CD4-positive, alpha-beta T cell (primary cell): ENCODE results near the gene P3H1. TPM values are rescaled to one million over a fixed set of nuclear protein-coding genes. Genes with fewer than 3 reads are reported as not detected.

Experiments
- ATAC-seq: fragments of 200-7000 bp; cut with Tn5 transposase; one replicate; pipeline ENCODE4 v1.10.0; 2022; ENCODE audit warnings: mild to moderate bottlenecking; ENCODE audit not compliant: poor library complexity
- CTCF ChIA-PET: fragments of 350-600 bp; sonication (Branson Sonifier 250); formaldehyde crosslinking; loops from one replicate; lab custom pipeline; 2021; ENCODE audit warnings: antibody characterized with exemption, inconsistent platforms; lab: Charles Lee
- POLR2A ChIA-PET: fragments of 350-600 bp; sonication (Branson Sonifier 250); formaldehyde crosslinking; loops from one replicate; lab custom pipeline; 2021; ENCODE audit warnings: antibody characterized with exemption, inconsistent platforms; lab: Charles Lee
- DNase-seq, 14 experiments: peaks; one replicate each; pipeline ENCODE4 v3.0.0-alpha.2; 2013 to 2020; ENCODE audit warnings: mixed read lengths in 2 of 14
- H3K27ac ChIP-seq, 2 donors: one replicate each; pipeline versions ENCODE4 v1.5.1 to v1.7.0; 2013; ENCODE audit warnings: low read length in 2 of 2, low read depth in 1 of 2, mild to moderate bottlenecking in 1 of 2
- H3K27me3 ChIP-seq, 2 experiments: 1 replicate in 1 of 2; 2 replicates in 1 of 2; pipeline versions ENCODE4 v1.6.1 to v1.7.0; 2013; ENCODE audit warnings: low read length in 2 of 2, control low read depth in 1 of 2, mild to moderate bottlenecking in 1 of 2, moderate library complexity in 1 of 2; ENCODE audit not compliant: insufficient read depth in 2 of 2, control insufficient read depth in 1 of 2
- H3K36me3 ChIP-seq: one replicate; pipeline ENCODE4 v1.6.1; 2013; ENCODE audit warnings: low read length, control low read depth; ENCODE audit not compliant: insufficient read depth
- H3K4me1 ChIP-seq: one replicate; pipeline ENCODE4 v1.6.1; 2013; ENCODE audit warnings: low read length, control low read depth; ENCODE audit not compliant: insufficient read depth
- H3K4me3 ChIP-seq: one replicate; pipeline ENCODE4 v1.5.1; 2013; ENCODE audit warnings: mild to moderate bottlenecking, low read length, moderate library complexity
- H3K9me3 ChIP-seq, 2 experiments: 1 replicate in 1 of 2; 2 replicates in 1 of 2; pipeline versions ENCODE4 v1.6.1 to v1.7.0; 2013; ENCODE audit warnings: low read length in 2 of 2, mild to moderate bottlenecking in 2 of 2, control low read depth in 1 of 2, moderate library complexity in 1 of 2; ENCODE audit not compliant: control insufficient read depth in 1 of 2, insufficient read depth in 1 of 2
- H3K27ac Mint-ChIP-seq: one replicate; pipeline ENCODE4 v1.8.0; 2020; ENCODE audit warnings: mixed read lengths
- H3K27me3 Mint-ChIP-seq: one replicate; pipeline ENCODE4 v1.8.0; 2021; ENCODE audit warnings: mixed read lengths
- H3K36me3 Mint-ChIP-seq: one replicate; pipeline ENCODE4 v1.8.0; 2021; ENCODE audit warnings: low read depth, mixed read lengths
- H3K4me1 Mint-ChIP-seq: one replicate; pipeline ENCODE4 v1.8.0; 2021; ENCODE audit warnings: low read depth, mixed read lengths
- H3K4me3 Mint-ChIP-seq: one replicate; pipeline ENCODE4 v1.8.0; 2020; ENCODE audit warnings: mild to moderate bottlenecking, mixed read lengths
- H3K9me3 Mint-ChIP-seq: one replicate; pipeline ENCODE4 v1.8.0; 2020; ENCODE audit warnings: mixed read lengths
- intact Hi-C, 2 experiments: fragments of 100-400 bp; cut with DNase I in 1 of 2; cut with micrococcal nuclease in 1 of 2; formaldehyde crosslinking; loops; one replicate each; pipeline versions ENCODE4 v1.15.1 to v1.9.0; 2023 to 2025; cut with DNase I, micrococcal nuclease
- total RNA-seq, 174 experiments: library from RNA in 2 of 174; stranded (reverse) in 2 of 174; gene quantifications; one replicate each; pipeline ENCODE4 v1.2.3 and lab custom pipeline; 2021 to 2026
- TF ChIP-seq, protein P1 (sequence below): fragments of 200-600 bp; IDR thresholded peaks from one replicate; pipeline ENCODE4 v1.8.0; 2022; ENCODE audit warnings: antibody characterized with exemption, mild to moderate bottlenecking

Gene P3H1
- total RNA-seq, 2 experiments from 2014 or later: 17.6 to 20.9 TPM

DNA sequence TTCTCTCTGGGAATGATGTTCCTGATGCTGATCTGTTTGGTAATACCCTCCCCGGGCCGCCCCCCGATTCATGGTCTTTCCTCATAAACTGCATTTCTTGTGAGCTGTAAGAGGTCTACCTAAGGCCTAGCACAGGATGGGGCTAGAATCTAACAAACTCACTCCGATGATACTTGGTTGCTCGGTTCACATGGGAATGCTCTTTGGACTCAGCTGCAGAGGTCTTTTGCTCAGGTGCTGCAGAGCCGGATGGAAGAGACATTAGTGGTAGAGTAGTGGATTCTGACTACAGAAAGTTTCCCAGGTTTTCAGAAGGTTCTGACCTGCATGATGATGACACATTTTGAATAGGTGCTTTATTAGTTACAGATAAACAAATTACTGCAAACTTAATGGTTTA lies 9.7 kb upstream of the P3H1 start:
- Mint-ChIP-seq H3K36me3 (peaks cover 91% of the 10 kb centered on the region), H3K27me3 (no peaks in the 10 kb centered on the region), H3K9me3 (no peaks in the 10 kb centered on the region), H3K4me3 (no peak overlapping the region), H3K27ac (no peak overlapping the region), H3K4me1 (peaks cover 14% of the 10 kb centered on the region)
- Histone ChIP-seq H3K27me3 (no peaks in the 10 kb centered on the region), H3K4me1 (peaks cover 3% of the 10 kb centered on the region), H3K9me3 (no peaks in the 10 kb centered on the region), H3K36me3 (peaks cover 78% of the 10 kb centered on the region), H3K4me3 (no peak overlapping the region), H3K27ac (no peak overlapping the region)
- intact Hi-C loops: loop anchor here (2.0 to 5.0 kb wide), 2 partner anchors 136 to 296 kb away; no protein-coding TSS in a partner anchor
- ChIA-PET POLR2A (interaction anchor here (1.4 kb wide), 1 partner anchor 10 kb away, joined by 4 read pairs; the partner anchor contains the start of genes C1orf50 and P3H1), CTCF (interaction anchor here (3.9 kb wide), 1 partner anchor 297 kb away, joined by 19 read pairs; no protein-coding TSS in a partner anchor)
- TF ChIP-seq, protein P1, sequence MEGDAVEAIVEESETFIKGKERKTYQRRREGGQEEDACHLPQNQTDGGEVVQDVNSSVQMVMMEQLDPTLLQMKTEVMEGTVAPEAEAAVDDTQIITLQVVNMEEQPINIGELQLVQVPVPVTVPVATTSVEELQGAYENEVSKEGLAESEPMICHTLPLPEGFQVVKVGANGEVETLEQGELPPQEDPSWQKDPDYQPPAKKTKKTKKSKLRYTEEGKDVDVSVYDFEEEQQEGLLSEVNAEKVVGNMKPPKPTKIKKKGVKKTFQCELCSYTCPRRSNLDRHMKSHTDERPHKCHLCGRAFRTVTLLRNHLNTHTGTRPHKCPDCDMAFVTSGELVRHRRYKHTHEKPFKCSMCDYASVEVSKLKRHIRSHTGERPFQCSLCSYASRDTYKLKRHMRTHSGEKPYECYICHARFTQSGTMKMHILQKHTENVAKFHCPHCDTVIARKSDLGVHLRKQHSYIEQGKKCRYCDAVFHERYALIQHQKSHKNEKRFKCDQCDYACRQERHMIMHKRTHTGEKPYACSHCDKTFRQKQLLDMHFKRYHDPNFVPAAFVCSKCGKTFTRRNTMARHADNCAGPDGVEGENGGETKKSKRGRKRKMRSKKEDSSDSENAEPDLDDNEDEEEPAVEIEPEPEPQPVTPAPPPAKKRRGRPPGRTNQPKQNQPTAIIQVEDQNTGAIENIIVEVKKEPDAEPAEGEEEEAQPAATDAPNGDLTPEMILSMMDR: no peak
- no peak for DNase-seq
- no peak for ATAC-seq

DNA sequence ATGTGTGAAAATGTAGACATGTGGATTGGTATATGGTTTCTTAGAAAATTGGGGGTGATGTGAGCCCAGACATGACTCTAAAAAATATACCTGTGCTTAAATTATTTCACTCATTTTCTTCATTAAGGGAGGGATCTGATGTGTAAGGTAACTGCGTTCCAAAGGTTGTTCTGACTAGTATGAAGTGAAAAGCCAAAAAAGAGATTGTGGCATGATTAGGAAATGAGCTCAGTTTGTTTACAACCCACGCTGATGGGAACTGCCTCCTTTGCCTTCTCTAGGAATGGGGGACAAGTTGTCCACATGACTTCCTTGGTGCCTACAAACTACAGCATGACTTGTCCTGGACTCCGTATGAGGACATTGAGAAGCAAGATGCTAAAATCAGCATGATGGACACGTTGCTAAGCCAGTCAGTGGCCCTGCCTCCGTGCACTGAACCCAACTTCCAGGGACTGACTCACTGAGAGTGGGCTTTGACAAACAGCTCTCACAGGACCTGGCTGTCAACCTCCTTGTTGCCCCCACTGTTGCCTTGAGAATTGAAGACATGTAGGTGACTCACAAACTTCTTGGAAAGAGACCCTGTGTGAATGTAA lies 8.2 kb upstream of the P3H1 start:
- no peaks in the 10 kb centered on the region for H3K27me3 Mint-ChIP-seq
- ATAC-seq (no peak), DNase-seq (no peak)
- no peak overlapping the region for H3K27ac ChIP-seq
- no peaks in the 10 kb centered on the region for H3K9me3 Mint-ChIP-seq
- H3K4me3 ChIP-seq: no peak overlapping the region
- POLR2A ChIA-PET: no interaction called here
- no peaks in the 10 kb centered on the region for H3K9me3 ChIP-seq
- peaks cover 71% of the 10 kb centered on the region for H3K36me3 ChIP-seq
- no peak overlapping the region for H3K4me3 Mint-ChIP-seq
- peaks cover 9% of the 10 kb centered on the region for H3K4me1 ChIP-seq
- CTCF ChIA-PET: no interaction called here
- H3K4me1 Mint-ChIP-seq: peaks cover 23% of the 10 kb centered on the region
- H3K36me3 Mint-ChIP-seq: peaks cover 77% of the 10 kb centered on the region
- TF ChIP-seq, protein P1: no peak
- no peak overlapping the region for H3K27ac Mint-ChIP-seq
- intact Hi-C loops: loop anchor here in 1 of 2 experiments (5.0 kb wide), 1 partner anchor 137 kb away; no protein-coding TSS in a partner anchor
- H3K27me3 ChIP-seq: no peaks in the 10 kb centered on the region

DNA sequence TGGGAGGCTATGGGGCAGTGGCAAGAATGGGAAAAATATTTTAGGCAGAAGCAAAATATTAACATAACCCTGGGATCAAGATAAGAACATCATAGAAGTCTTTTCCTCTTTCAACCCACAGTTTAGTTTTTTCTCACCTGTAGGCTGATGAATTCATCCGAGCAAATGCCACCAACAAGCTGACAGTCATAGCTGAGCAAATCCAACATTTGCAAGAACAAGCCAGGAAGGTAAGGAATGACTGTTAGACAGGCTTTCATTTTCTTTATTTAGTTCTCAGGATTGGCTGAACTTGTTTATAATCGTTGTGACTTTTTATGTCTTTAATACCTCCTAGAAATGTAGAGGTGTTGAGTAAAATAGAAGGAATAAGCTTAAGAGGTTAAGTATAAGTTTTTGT lies 6.6 kb upstream of the P3H1 start:
- Histone ChIP-seq H3K36me3 (peaks cover 67% of the 10 kb centered on the region), H3K9me3 (no peaks in the 10 kb centered on the region), H3K27ac (no peak overlapping the region), H3K27me3 (no peaks in the 10 kb centered on the region), H3K4me1 (peaks cover 22% of the 10 kb centered on the region), H3K4me3 (no peak overlapping the region)
- ATAC-seq: no peak
- Mint-ChIP-seq H3K27me3 (no peaks in the 10 kb centered on the region), H3K36me3 (peaks cover 66% of the 10 kb centered on the region), H3K4me1 (peaks cover 34% of the 10 kb centered on the region), H3K4me3 (no peak overlapping the region), H3K9me3 (no peaks in the 10 kb centered on the region), H3K27ac (no peak overlapping the region)
- no peak for DNase-seq
- intact Hi-C loops: no loop called here
- TF ChIP-seq, protein P1: no peak
- CTCF ChIA-PET: interaction anchor here (1.1 kb wide), 1 partner anchor 300 kb away, joined by 5 read pairs; no protein-coding TSS in a partner anchor
- POLR2A ChIA-PET: no interaction called here
